PC-3 (cell line): ENCODE results near the gene MGAT4A. TPM values are rescaled to one million over a fixed set of nuclear protein-coding genes. Genes with fewer than 3 reads are reported as not detected.
A peak's percentile ranks its signal among the peaks of the same experiment; 100 is the strongest.

Source experiments
- ATAC-seq: fragments of 200-7000 bp; cut with Tn5 transposase; 2 replicates; pipeline ENCODE4 v1.9.1; 2020; ENCODE audit warnings: mild to moderate bottlenecking, moderate library complexity
- BruUV-seq: library from RNA; stranded (reverse); fragments of 400-500 nt; replicated peaks from 2 replicates; lab custom pipeline; 2021; lab: Mats Ljungman, UMichigan
- CTCF ChIA-PET: fragments of 300-600 bp; sonication (Branson Sonifier 250); formaldehyde crosslinking; loops from one replicate; lab custom pipeline; 2022; ENCODE audit warnings: antibody characterized with exemption; lab: Charles Lee
- POLR2A ChIA-PET: fragments of 300-600 bp; sonication (Branson Sonifier 250); formaldehyde crosslinking; loops from one replicate; lab custom pipeline; 2022; ENCODE audit warnings: antibody characterized with exemption; ENCODE audit not compliant: unreplicated experiment; lab: Charles Lee
- DNase-seq: peaks from one replicate; pipeline ENCODE4 v3.0.0-alpha.2; 2015
- H2AFZ ChIP-seq: fragments of 300-600 bp; sonication (generic); 2 replicates; pipeline ENCODE4 v1.6.0; 2016; ENCODE audit warnings: antibody characterized with exemption, low read length
- H3F3A ChIP-seq: fragments of 300-600 bp; sonication (generic); one replicate; pipeline ENCODE4 v1.6.0; 2017; ENCODE audit warnings: antibody characterized with exemption, low read length, control low read depth, mild to moderate bottlenecking; ENCODE audit not compliant: unreplicated experiment
- H3K27ac ChIP-seq: fragments of 300-600 bp; sonication (generic); 2 replicates; pipeline ENCODE4 v1.5.1; 2016; ENCODE audit warnings: mild to moderate bottlenecking, low read length
- H3K27me3 ChIP-seq: fragments of 300-600 bp; sonication (generic); 2 replicates; pipeline ENCODE4 v1.6.1; 2016; ENCODE audit warnings: low read length, mixed read lengths
- H3K36me3 ChIP-seq: fragments of 300-600 bp; sonication (generic); 2 replicates; pipeline ENCODE4 v1.6.1; 2016; ENCODE audit warnings: low read depth, mixed run types, low read length, mixed read lengths
- H3K4me1 ChIP-seq: fragments of 300-600 bp; sonication (generic); 2 replicates; pipeline ENCODE4 v1.5.1; 2016; ENCODE audit warnings: low read length; ENCODE audit not compliant: insufficient read depth
- H3K4me2 ChIP-seq: fragments of 300-600 bp; sonication (generic); 2 replicates; pipeline ENCODE4 v1.6.0; 2016; ENCODE audit warnings: low read length
- H3K4me3 ChIP-seq: fragments of 300-600 bp; sonication (generic); 2 replicates; pipeline ENCODE4 v1.5.1; 2016; ENCODE audit warnings: mild to moderate bottlenecking, low read length, mixed read lengths
- H3K79me2 ChIP-seq: fragments of 300-600 bp; sonication (generic); 2 replicates; pipeline ENCODE4 v1.6.1; 2017; ENCODE audit warnings: low read length, mixed read lengths
- H3K9ac ChIP-seq: fragments of 300-600 bp; sonication (generic); 2 replicates; pipeline ENCODE4 v1.6.0; 2016; ENCODE audit warnings: mild to moderate bottlenecking, low read length
- H3K9me2 ChIP-seq: fragments of 300-600 bp; sonication (generic); replicated peaks from 2 replicates; pipeline ENCODE4 v1.6.1; 2016; ENCODE audit warnings: mixed run types, low read length, mixed read lengths
- H3K9me3 ChIP-seq: fragments of 300-600 bp; sonication (generic); 2 replicates; pipeline ENCODE4 v1.6.1; 2016; ENCODE audit warnings: low read length, mixed read lengths
- H4K20me1 ChIP-seq: fragments of 300-600 bp; sonication (generic); 2 replicates; pipeline ENCODE4 v1.6.1; 2016; ENCODE audit warnings: low read length, mixed read lengths
- EZH2 ChIP-seq: fragments of 300-600 bp; sonication (generic); IDR thresholded peaks from one replicate; pipeline ENCODE4 v1.6.1; 2017; ENCODE audit warnings: antibody characterized with exemption, mild to moderate bottlenecking, low read length; ENCODE audit not compliant: unreplicated experiment
- EZH2phosphoT487 ChIP-seq: fragments of 300-600 bp; sonication (generic); IDR thresholded peaks from 2 replicates; pipeline ENCODE4 v1.6.1; 2018; ENCODE audit warnings: mild to moderate bottlenecking, antibody characterized with exemption, low read length, borderline replicate concordance
- intact Hi-C: fragments of 100-400 bp; cut with micrococcal nuclease; formaldehyde crosslinking; loops from 2 replicates; pipeline ENCODE4 v1.9.0; 2023
- total RNA-seq: library from RNA; depleted of rRNA; stranded (reverse); fragments of >200 nt; gene quantifications from 2 replicates; pipeline ENCODE4 v1.2.3, GENCODE V29; 2014
- TF ChIP-seq, protein P1 (sequence below): fragments of 300-600 bp; sonication (generic); conservative IDR thresholded peaks from 2 replicates; pipeline ENCODE4 v1.5.1; 2017; ENCODE audit warnings: antibody characterized with exemption, low read depth, mild to moderate bottlenecking, low read length

Gene MGAT4A
- total RNA-seq, 1 experiment from 2014 or later: 6.1 TPM

DNA sequence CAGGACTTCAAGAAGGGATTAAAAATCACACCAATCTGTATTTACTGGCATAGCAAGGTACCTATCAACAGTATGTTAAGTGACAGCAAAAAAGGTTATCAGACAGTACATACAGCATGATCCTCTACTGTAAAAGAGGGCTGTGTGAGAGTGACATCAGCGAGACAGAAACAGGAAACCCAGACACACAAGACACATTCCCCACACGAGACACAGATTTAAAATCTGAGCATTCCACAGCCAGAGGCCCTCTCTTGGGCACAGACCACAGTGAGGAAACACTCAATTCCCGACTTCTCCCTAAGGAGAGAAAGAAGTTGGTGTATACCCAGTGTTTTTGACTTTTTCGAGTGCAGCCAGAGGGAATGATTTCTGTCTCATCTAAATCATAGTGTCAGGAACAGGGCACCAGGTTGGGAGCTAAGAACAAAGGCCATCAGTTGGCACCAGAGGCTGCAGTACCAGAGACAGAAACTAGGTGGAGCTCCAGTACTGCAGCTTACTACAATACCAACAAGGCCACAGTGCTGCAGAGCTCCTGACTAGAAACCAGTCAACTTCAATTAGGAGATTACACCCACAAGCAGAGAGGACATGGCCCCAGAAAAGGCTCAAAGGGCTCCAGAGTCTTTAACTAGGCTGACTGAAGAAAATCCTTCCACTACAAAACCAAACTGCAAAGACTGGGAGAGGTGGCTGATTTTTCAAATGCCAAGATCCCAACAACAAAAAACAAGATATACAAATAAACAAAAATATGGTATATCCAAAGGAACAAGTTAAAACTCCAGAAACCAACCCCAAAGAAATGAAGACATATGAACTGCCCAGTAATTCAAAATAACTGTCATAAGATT, 81.6 kb downstream of the MGAT4A start:
- BruUV-seq: no TSS peak
- no peak overlapping the region for H3K9ac ChIP-seq
- POLR2A ChIA-PET: interaction anchor here (0.6 kb wide), 1 partner anchor 109 kb away, joined by 4 read pairs; no protein-coding TSS in a partner anchor
- H3K79me2 ChIP-seq: no peaks in the 10 kb centered on the region
- H4K20me1 ChIP-seq: no peaks in the 10 kb centered on the region
- DNase-seq (peak; percentile 90), ATAC-seq (peak; percentile 91)
- intact Hi-C loops: loop anchor here (1.0 to 10.0 kb wide), 4 partner anchors 79 to 417 kb away; no protein-coding TSS in a partner anchor
- no peaks in the 10 kb centered on the region for H3K9me2 ChIP-seq
- no peaks in the 10 kb centered on the region for H3F3A ChIP-seq
- no peak overlapping the region for H3K4me3 ChIP-seq
- H3K4me2 ChIP-seq: no peak overlapping the region
- peak overlapping the region; percentile 38; the same call in 1 of the 2 replicates for H2AFZ ChIP-seq
- no peak for TF ChIP-seq EZH2phosphoT487
- TF ChIP-seq, protein P1, sequence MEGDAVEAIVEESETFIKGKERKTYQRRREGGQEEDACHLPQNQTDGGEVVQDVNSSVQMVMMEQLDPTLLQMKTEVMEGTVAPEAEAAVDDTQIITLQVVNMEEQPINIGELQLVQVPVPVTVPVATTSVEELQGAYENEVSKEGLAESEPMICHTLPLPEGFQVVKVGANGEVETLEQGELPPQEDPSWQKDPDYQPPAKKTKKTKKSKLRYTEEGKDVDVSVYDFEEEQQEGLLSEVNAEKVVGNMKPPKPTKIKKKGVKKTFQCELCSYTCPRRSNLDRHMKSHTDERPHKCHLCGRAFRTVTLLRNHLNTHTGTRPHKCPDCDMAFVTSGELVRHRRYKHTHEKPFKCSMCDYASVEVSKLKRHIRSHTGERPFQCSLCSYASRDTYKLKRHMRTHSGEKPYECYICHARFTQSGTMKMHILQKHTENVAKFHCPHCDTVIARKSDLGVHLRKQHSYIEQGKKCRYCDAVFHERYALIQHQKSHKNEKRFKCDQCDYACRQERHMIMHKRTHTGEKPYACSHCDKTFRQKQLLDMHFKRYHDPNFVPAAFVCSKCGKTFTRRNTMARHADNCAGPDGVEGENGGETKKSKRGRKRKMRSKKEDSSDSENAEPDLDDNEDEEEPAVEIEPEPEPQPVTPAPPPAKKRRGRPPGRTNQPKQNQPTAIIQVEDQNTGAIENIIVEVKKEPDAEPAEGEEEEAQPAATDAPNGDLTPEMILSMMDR: peak; percentile 97
- CTCF ChIA-PET: interaction anchor here (0.5 to 1.1 kb wide), 6 partner anchors 109 to 417 kb away, joined by 3 to 18 read pairs (median 6); no protein-coding TSS in a partner anchor
- no peaks in the 10 kb centered on the region for H3K36me3 ChIP-seq
- no peak overlapping the region for H3K27ac ChIP-seq
- no peaks in the 10 kb centered on the region for H3K4me1 ChIP-seq
- no peaks in the 10 kb centered on the region for H3K9me3 ChIP-seq
- H3K27me3 ChIP-seq: no peaks in the 10 kb centered on the region

DNA sequence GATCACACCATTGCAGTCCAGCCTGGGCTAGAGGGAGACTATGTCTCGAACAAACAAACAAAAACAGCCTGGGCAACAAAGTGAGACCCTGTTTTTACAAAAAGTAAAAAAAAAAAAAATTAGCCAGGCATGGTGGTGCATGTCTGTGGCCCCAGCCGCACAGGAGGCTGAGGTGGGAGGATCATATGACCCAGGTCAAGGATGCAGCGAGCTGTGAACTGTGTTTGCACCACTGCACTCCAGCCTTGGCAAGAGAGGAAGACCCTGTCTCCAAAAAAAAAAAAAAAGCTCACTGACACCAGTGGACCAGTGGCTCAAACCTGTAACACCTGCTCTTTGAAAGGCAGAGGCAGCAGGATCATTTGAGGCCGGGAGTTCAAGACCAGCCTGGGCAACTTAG, 82.5 kb downstream of the MGAT4A start:
- Histone ChIP-seq H3F3A (no peaks in the 10 kb centered on the region), H2AFZ (no peak overlapping the region), H3K79me2 (no peaks in the 10 kb centered on the region), H3K36me3 (no peaks in the 10 kb centered on the region), H3K9me3 (no peaks in the 10 kb centered on the region), H3K9me2 (no peaks in the 10 kb centered on the region), H3K9ac (no peak overlapping the region), H3K4me2 (no peak overlapping the region), H3K27me3 (no peaks in the 10 kb centered on the region), H3K4me1 (no peaks in the 10 kb centered on the region), H3K4me3 (no peak overlapping the region), H4K20me1 (no peaks in the 10 kb centered on the region), H3K27ac (peak overlapping the region; percentile 51)
- POLR2A ChIA-PET: no interaction called here
- CTCF ChIA-PET: interaction anchor here (0.6 kb wide), 1 partner anchor 314 kb away, joined by 3 read pairs; no protein-coding TSS in a partner anchor
- DNase-seq (no peak), ATAC-seq (no peak)
- no TSS peak for BruUV-seq
- TF ChIP-seq EZH2phosphoT487 (no peak), EZH2 (no peak)
- TF ChIP-seq, protein P1: no peak
- intact Hi-C loops: loop anchor here (2.0 to 10.0 kb wide), 2 partner anchors 80 to 266 kb away; no protein-coding TSS in a partner anchor

DNA sequence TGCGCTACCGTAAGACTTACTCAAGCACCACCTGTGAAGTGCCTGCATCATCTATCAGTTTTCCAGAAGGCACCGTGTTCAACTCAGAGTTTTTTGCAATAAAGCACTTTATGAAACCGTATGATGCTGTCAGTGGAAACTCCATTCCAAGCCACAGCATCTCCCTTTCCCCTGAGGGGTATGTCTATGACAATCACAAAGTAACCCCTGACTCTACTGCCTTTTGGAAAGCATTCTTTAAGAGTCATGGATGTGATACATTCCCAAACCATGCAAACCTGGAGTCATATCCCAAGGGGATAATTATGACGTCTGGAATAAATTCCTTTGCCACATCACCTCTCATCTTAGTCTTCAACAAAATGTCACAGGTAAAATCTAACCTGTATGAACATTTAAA, 83.3 kb downstream of the MGAT4A start:
- no peaks in the 10 kb centered on the region for H3K27me3 ChIP-seq
- intact Hi-C loops: loop anchor here (2.0 to 10.0 kb wide), 2 partner anchors 81 to 267 kb away; no protein-coding TSS in a partner anchor
- no peaks in the 10 kb centered on the region for H3F3A ChIP-seq
- H3K79me2 ChIP-seq: no peaks in the 10 kb centered on the region
- TF ChIP-seq EZH2phosphoT487 (no peak), EZH2 (no peak)
- TF ChIP-seq, protein P1: no peak
- no TSS peak for BruUV-seq
- H3K4me2 ChIP-seq: no peak overlapping the region
- peak overlapping the region; percentile 51 for H3K27ac ChIP-seq
- H3K4me1 ChIP-seq: no peaks in the 10 kb centered on the region
- H3K4me3 ChIP-seq: no peak overlapping the region
- H3K9me3 ChIP-seq: no peaks in the 10 kb centered on the region
- DNase-seq (peak; percentile 78), ATAC-seq (no peak)
- POLR2A ChIA-PET: no interaction called here
- no peak overlapping the region for H2AFZ ChIP-seq
- no peaks in the 10 kb centered on the region for H4K20me1 ChIP-seq
- no peaks in the 10 kb centered on the region for H3K9me2 ChIP-seq
- H3K9ac ChIP-seq: no peak overlapping the region
- CTCF ChIA-PET: no interaction called here
- H3K36me3 ChIP-seq: no peaks in the 10 kb centered on the region
